VCaP (cell line): ENCODE measurements around the gene GSDME.
A peak's percentile ranks its signal among the peaks of the same experiment; 100 is the strongest.

Experiments used
- H3K27ac ChIP-seq: fragments of 450-650 bp; 2 replicates; pipeline ENCODE4 v1.5.1; 2017
- TF ChIP-seq, protein P1 (sequence below): fragments of 450-650 bp; conservative IDR thresholded peaks from 2 replicates; pipeline ENCODE4 v1.5.1; 2017; ENCODE audit warnings: mild to moderate bottlenecking, moderate library complexity

GSDME gene

DNA sequence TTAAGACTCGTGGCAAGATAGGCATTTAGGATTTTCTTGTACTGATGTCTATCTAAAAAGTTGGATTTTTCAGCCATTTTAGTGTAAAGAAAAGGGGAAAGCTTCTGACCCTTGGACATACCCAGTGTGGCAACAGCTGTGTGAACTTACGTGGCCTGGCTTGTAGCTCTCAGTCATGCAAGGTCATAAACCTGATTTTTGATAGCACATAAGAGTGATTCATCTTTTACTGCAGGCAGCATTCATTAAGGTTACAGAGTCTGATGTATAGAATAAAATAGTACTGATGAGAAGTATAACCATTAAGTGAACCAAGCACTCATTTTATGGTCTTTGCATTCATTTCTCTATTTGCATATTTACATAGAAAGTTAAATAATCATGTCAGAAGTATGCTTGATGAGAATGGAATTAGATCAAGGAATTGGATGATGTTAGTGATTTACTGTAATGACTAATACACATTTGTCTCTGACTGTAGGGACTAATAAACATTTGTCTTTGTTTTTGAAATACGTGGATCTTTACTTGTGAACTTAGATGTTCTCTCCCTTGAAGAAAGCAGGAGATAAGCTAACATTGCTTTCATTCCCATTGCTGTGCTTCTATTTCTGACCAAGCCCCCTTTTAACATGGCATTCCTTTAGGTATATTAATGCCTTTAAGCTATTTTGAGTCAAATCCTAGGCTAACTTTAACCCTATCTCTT is 88.2 kb downstream of the GSDME start:
- peak overlapping the region; percentile 24; the same call in 1 of the 2 replicates for H3K27ac ChIP-seq
- TF ChIP-seq, protein P1, sequence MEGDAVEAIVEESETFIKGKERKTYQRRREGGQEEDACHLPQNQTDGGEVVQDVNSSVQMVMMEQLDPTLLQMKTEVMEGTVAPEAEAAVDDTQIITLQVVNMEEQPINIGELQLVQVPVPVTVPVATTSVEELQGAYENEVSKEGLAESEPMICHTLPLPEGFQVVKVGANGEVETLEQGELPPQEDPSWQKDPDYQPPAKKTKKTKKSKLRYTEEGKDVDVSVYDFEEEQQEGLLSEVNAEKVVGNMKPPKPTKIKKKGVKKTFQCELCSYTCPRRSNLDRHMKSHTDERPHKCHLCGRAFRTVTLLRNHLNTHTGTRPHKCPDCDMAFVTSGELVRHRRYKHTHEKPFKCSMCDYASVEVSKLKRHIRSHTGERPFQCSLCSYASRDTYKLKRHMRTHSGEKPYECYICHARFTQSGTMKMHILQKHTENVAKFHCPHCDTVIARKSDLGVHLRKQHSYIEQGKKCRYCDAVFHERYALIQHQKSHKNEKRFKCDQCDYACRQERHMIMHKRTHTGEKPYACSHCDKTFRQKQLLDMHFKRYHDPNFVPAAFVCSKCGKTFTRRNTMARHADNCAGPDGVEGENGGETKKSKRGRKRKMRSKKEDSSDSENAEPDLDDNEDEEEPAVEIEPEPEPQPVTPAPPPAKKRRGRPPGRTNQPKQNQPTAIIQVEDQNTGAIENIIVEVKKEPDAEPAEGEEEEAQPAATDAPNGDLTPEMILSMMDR: no peak

- no peak overlapping the region for H3K27ac ChIP-seq
- TF ChIP-seq, protein P1: peak; percentile 73
Measured at GRCh38 chr7:24665564-24666294, 91.5 kb downstream of the GSDME start.

- H3K27ac ChIP-seq: no peak overlapping the region
- TF ChIP-seq, protein P1: no peak
Measured at GRCh38 chr7:24660546-24660945, 96.7 kb downstream of the GSDME start.

- no peak overlapping the region for H3K27ac ChIP-seq
- TF ChIP-seq, protein P1: no peak
Measured at GRCh38 chr7:24659505-24659904, 97.8 kb downstream of the GSDME start.

DNA sequence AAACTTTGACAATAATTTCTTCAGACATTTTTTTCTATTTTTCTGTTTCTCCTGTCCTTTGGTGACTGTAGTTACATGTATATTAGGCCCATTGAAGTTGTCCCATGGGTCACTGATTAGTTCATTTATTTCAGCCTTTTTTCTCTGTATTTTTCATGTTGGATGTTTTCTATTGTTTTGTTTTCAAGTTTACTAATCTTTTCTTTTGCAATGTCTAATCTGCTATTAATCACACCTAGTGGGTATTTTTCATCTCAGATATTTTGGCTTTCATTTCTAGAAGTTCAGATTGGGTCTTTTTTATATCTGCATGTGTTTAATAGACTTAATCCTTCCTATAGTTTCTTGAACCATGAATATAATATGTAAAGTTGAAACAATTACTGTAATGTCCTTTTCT is 99.3 kb downstream of the GSDME start:
- no peak overlapping the region for H3K27ac ChIP-seq
- TF ChIP-seq, protein P1: no peak

- TF ChIP-seq, protein P1: no peak
- H3K27ac ChIP-seq: no peak overlapping the region
Measured at GRCh38 chr7:24656608-24657007, 100.7 kb downstream of the GSDME start.

GRCh38 chr7:24654305-24654704 is 103.0 kb downstream of the GSDME start:
- TF ChIP-seq, protein P1: no peak
- no peak overlapping the region for H3K27ac ChIP-seq
